OCI-LY7 (cell line): Measurements from ENCODE around the gene SLC6A6. TPM values are rescaled to one million over a fixed set of nuclear protein-coding genes. Genes with fewer than 3 reads are reported as not detected.

ENCODE experiments used
- BruUV-seq: library from RNA; stranded (reverse); fragments of 400-500 nt; replicated peaks from 2 replicates; lab custom pipeline; 2021; lab: Mats Ljungman, UMichigan
- CTCF ChIA-PET: fragments of 300-600 bp; sonication (Branson Sonifier 250); formaldehyde crosslinking; loops from one replicate; lab custom pipeline; 2022; ENCODE audit warnings: antibody characterized with exemption; ENCODE audit not compliant: unreplicated experiment; lab: Charles Lee
- POLR2A ChIA-PET: fragments of 300-600 bp; sonication (Branson Sonifier 250); formaldehyde crosslinking; loops from one replicate; lab custom pipeline; 2022; ENCODE audit warnings: antibody characterized with exemption; lab: Charles Lee
- DNase-seq: peaks from one replicate; pipeline ENCODE4 v3.0.0-alpha.2; 2015; ENCODE audit warnings: low spot score
- H2AFZ ChIP-seq: fragments of 200-600 bp; sonication (generic), shearing (Covaris generic); 2 replicates; pipeline ENCODE4 v1.6.1; 2014; ENCODE audit warnings: mild to moderate bottlenecking, antibody characterized with exemption, low read length, moderate library complexity
- H3K27ac ChIP-seq: fragments of 200-600 bp; sonication (generic); 2 replicates; pipeline ENCODE4 v1.5.1; 2014; ENCODE audit warnings: mixed run types, low read depth, mild to moderate bottlenecking, moderate library complexity, low read length, inconsistent platforms; ENCODE audit not compliant: poor library complexity, severe bottlenecking
- H3K36me3 ChIP-seq: fragments of 200-600 bp; sonication (generic); 2 replicates; pipeline ENCODE4 v1.6.1; 2014; ENCODE audit warnings: mild to moderate bottlenecking, antibody characterized with exemption, low read length, moderate library complexity, mixed read lengths; ENCODE audit not compliant: insufficient read depth
- H3K4me1 ChIP-seq: fragments of 200-600 bp; sonication (generic); 2 replicates; pipeline ENCODE4 v1.5.1; 2014; ENCODE audit warnings: mild to moderate bottlenecking, low read length; ENCODE audit not compliant: insufficient read depth, poor library complexity, severe bottlenecking
- H3K4me2 ChIP-seq: fragments of 200-600 bp; sonication (generic); 2 replicates; pipeline ENCODE4 v1.6.1; 2014; ENCODE audit warnings: mild to moderate bottlenecking, low read length
- H3K4me3 ChIP-seq: fragments of 200-600 bp; sonication (generic); 2 replicates; pipeline ENCODE4 v1.5.1; 2014; ENCODE audit warnings: mild to moderate bottlenecking, low read depth, low read length; ENCODE audit not compliant: poor library complexity, severe bottlenecking
- H3K79me2 ChIP-seq: fragments of 200-600 bp; sonication (generic); 2 replicates; pipeline ENCODE4 v1.6.1; 2016; ENCODE audit warnings: low read depth, mild to moderate bottlenecking, low read length, moderate library complexity, mixed read lengths; ENCODE audit not compliant: insufficient read depth
- H3K9me2 ChIP-seq: fragments of 200-600 bp; sonication (generic); 2 replicates; pipeline ENCODE4 v1.6.1; 2016; ENCODE audit warnings: mild to moderate bottlenecking, low read length, mixed read lengths; ENCODE audit not compliant: insufficient read depth
- H3K9me3 ChIP-seq: fragments of 200-600 bp; sonication (generic); 2 replicates; pipeline ENCODE4 v1.6.1; 2014; ENCODE audit warnings: mild to moderate bottlenecking, mixed run types, low read length, mixed read lengths
- H4K20me1 ChIP-seq: fragments of 200-600 bp; sonication (generic); 2 replicates; pipeline ENCODE4 v1.6.1; 2014; ENCODE audit warnings: mild to moderate bottlenecking, antibody characterized with exemption, low read length, moderate library complexity, mixed read lengths; ENCODE audit not compliant: insufficient read depth
- CTCF ChIP-seq: fragments of 200-600 bp; sonication (generic); conservative IDR thresholded peaks from 2 replicates; pipeline ENCODE4 v1.5.1; 2014; ENCODE audit warnings: mild to moderate bottlenecking, antibody characterized with exemption, low read length, moderate library complexity, mixed read lengths
- EZH2phosphoT487 ChIP-seq: fragments of 200-600 bp; sonication (generic); IDR thresholded peaks from 2 replicates; pipeline ENCODE4 v1.6.1; 2018; ENCODE audit warnings: low read depth, borderline replicate concordance, mild to moderate bottlenecking, mixed run types, antibody characterized with exemption, low read length, moderate library complexity, mixed read lengths
- intact Hi-C: fragments of 100-400 bp; cut with micrococcal nuclease; formaldehyde crosslinking; loops from one replicate; pipeline ENCODE4 v1.10.0; 2022; ENCODE audit not compliant: unreplicated experiment
- total RNA-seq, 2 experiments: library from RNA; depleted of rRNA in 1 of 2; stranded (reverse); fragments of >200 nt in 1 of 2; shearing (Covaris generic) in 1 of 2; gene quantifications; 2 replicates each; pipeline ENCODE4 v1.2.3, GENCODE V29; 2014 to 2022

The SLC6A6 gene
- total RNA-seq, 2 experiments from 2014 or later: 43.0 to 51.8 TPM

DNA sequence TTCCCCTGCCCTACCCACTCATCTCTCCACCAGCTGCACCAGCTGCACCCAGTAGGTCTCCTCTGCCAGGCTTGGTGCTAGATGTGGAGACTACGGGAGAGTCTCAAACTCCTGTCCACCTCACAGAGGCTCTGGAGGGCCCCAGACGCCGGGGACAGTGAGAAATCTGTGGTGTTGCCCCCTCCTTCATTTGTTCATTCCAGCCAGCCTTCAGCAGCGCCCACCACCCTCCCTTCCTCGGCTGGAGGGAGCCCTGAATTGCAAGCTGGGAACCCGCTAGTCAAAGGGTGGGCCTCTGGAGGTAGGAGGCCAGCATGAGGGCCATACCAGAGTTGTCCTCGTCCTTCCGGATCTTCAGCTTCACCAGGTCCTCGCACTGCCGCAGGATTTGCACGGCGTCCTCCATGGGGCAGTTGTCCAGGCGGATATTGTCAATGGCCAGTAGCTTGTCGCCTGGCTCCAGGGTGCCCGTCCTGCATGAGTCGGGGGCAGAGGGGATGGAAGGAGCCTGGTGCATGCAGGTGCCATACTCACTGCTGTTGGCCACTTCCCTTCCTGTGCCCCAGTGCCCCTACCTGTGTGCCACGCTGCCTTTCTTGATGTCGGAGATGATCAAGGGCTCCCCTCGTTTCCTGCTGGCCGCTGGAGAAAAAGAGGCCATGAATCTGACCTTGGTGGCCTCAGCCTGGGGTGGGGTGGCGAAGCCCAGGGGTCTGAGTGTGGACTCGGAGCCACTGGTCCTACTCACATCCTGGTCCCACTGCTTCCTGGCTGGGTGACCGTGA lies 108.6 kb downstream of the SLC6A6 start:
- H3K27ac ChIP-seq: no peak overlapping the region
- no peaks in the 10 kb centered on the region for H3K4me1 ChIP-seq
- H3K36me3 ChIP-seq: no peaks in the 10 kb centered on the region
- H3K4me2 ChIP-seq: no peak overlapping the region
- no peak overlapping the region for H3K4me3 ChIP-seq
- ChIA-PET POLR2A (no interaction called here), CTCF (no interaction called here)
- no TSS peak for BruUV-seq
- no peaks in the 10 kb centered on the region for H3K9me3 ChIP-seq
- H3K9me2 ChIP-seq: no peaks in the 10 kb centered on the region
- TF ChIP-seq CTCF: no peak
- no peak for TF ChIP-seq EZH2phosphoT487
- intact Hi-C loops: no loop called here
- no peaks in the 10 kb centered on the region for H3K79me2 ChIP-seq
- H2AFZ ChIP-seq: no peak overlapping the region
- no peak for DNase-seq
- no peaks in the 10 kb centered on the region for H4K20me1 ChIP-seq

DNA sequence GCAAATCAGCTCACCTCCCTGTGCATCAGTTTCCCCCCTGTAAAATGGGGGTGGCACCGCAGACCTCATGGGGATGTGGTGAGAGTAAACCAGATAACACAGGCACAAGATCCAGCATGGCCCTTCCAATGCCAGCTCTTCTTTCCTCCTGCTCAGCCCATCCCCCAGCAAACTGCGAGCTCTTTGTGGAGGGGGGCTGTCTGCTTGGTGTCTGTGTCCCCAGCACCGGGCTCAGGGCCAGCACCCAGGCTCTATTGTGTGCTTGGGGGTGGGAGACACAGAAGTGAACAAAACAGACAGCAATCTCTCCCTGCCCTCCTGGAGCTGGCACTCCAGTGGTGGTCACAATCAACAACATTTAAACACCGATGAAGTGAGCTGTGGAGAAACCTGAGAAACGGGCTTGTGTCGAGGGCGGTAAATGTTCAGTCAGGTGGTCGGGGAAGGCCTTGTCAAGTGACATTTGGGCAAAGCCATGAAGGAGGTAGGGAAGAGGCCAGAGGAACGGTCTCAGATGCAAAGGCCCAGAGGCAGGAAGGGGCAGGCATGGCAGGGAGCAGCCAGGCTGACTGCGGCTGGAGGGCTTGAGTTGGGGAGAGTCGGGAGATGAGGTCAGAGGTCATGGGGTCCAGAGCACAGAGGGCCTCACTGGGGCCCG lies 109.3 kb downstream of the SLC6A6 start:
- TF ChIP-seq EZH2phosphoT487 (no peak), CTCF (no peak)
- DNase-seq: no peak
- Histone ChIP-seq H3K4me3 (no peak overlapping the region), H3K4me1 (no peaks in the 10 kb centered on the region), H3K9me3 (no peaks in the 10 kb centered on the region), H4K20me1 (no peaks in the 10 kb centered on the region), H3K4me2 (no peak overlapping the region), H3K79me2 (no peaks in the 10 kb centered on the region), H3K9me2 (no peaks in the 10 kb centered on the region), H2AFZ (no peak overlapping the region), H3K27ac (no peak overlapping the region), H3K36me3 (no peaks in the 10 kb centered on the region)
- ChIA-PET POLR2A (no interaction called here), CTCF (no interaction called here)
- BruUV-seq: no TSS peak
- intact Hi-C loops: no loop called here
